Measurements from ENCODE around the gene SLC25A34. TPM values are rescaled to one million over a fixed set of nuclear protein-coding genes. Genes with fewer than 3 reads are reported as not detected.

Gene SLC25A34
- total RNA-seq (2021; ENCODE audit: unreplicated experiment) (0.59 TPM), Bru-seq, nascent RNA (percentile 36 among the genes with signal in this experiment), BruChase-seq, experiment 1, labeled RNA remaining after a 6-hour chase (percentile 54 among the genes with signal in this experiment), BruChase-seq, experiment 2, labeled RNA remaining after a 2-hour chase (percentile 37 among the genes with signal in this experiment)
- 0.32 and 0.38 TPM in 2 replicates for polyA plus RNA-seq (2012)
- long read RNA-seq: 0 reads

DNA sequence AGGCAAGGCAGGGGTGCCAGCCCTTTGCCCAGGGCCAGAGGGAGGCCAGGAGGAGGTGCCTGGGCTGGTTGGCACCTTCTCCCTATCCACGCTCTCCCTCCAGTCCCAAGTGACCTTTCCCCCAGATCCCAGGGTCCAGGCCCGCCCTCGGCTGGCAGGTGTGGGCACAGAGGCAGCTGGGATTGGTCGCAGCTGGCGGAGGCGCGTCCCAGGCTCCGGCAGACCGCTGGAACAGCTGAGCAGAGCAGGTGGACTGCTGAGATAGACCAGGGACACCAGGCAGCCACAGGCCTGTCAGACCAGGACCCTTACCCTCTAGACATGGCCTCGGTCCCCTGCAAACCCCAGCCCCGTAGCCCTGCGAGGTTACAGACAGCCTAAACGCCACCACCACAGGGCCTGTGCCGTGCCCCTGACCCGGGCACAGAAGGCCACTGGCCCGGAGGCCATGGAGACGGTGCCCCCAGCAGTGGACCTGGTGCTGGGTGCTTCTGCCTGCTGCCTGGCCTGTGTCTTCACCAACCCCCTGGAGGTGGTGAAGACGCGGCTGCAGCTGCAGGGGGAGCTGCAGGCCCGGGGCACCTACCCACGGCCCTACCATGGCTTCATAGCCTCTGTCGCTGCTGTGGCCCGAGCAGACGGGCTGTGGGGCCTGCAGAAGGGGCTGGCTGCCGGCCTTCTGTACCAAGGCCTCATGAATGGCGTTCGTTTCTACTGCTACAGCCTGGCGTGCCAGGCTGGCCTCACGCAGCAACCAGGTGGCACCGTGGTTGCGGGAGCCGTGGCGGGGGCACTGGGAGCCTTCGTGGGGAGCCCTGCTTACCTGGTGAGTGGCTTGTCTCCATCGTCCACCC is at the start of gene SLC25A34:
Gene SLC25A34 (plus strand): TSS at position 221 of the 854 bp plus-strand sequence. CDS start 228 bp downstream, at position 449.
- Histone ChIP-seq H3K9me3 (ENCODE audit: control insufficient read depth in 1 of 2, insufficient read depth in 1 of 2, low read depth in 1 of 2, low read length in 2 of 2) (no peaks in the 10 kb centered on the region), H3K79me2 (ENCODE audit: insufficient read depth, low read length) (no peaks in the 10 kb centered on the region), H2AFZ (ENCODE audit: low read depth, low read length, poor library complexity, severe bottlenecking) (no peak within 1 kb of the TSS), H4K20me1 (ENCODE audit: insufficient read depth) (no peaks in the 10 kb centered on the region), H3K4me2 (ENCODE audit: low read length) (no peak within 1 kb of the TSS), H3K27me3 (ENCODE audit: insufficient read depth, low read length) (no peaks in the 10 kb centered on the region), H3K27ac (ENCODE audit: low read depth, low read length) (no peak within 1 kb of the TSS), H3K9me2 (ENCODE audit: insufficient read depth) (no peaks in the 10 kb centered on the region), H3K9ac (ENCODE audit: low read length) (no peak within 1 kb of the TSS), H3K4me1 (ENCODE audit: control insufficient read depth in 1 of 2, insufficient read depth in 2 of 2, low read length in 2 of 2) (peaks cover 0 to 3% of the 10 kb centered on the region in 2 experiments; a peak in 1 of 4 replicates), H3K36me3 (ENCODE audit: control insufficient read depth in 1 of 2, insufficient read depth in 2 of 2, low read length in 2 of 2) (peaks cover 0 to 5% of the 10 kb centered on the region in 2 experiments; a peak in 1 of 4 replicates), H3K4me3 (replicated peaks in 1 of 2; ENCODE audit: low read depth in 1 of 2, low read length in 2 of 2) (no peak within 1 kb of the TSS)
- ATAC-seq: peak; percentile 44
- intact Hi-C loops (cut with micrococcal nuclease): no loop called here
- POLR2A ChIA-PET: no interaction called here
- no peak for DNase-seq (ENCODE audit: low read depth, low spot score)
- RAD21 ChIA-PET (ENCODE audit: low non-redundant PET in 1 of 2, low total read pairs in 2 of 2, uncharacterized antibody in 2 of 2, unreplicated experiment in 2 of 2): no interaction called here
- CTCF ChIA-PET: no interaction called here
- BruUV-seq (replicated peaks): no TSS peak
- TF ChIP-seq CEBPB (IDR thresholded peaks at IDR 0.05; ENCODE audit: low read depth): no peak
- TF ChIP-seq, protein P1, sequence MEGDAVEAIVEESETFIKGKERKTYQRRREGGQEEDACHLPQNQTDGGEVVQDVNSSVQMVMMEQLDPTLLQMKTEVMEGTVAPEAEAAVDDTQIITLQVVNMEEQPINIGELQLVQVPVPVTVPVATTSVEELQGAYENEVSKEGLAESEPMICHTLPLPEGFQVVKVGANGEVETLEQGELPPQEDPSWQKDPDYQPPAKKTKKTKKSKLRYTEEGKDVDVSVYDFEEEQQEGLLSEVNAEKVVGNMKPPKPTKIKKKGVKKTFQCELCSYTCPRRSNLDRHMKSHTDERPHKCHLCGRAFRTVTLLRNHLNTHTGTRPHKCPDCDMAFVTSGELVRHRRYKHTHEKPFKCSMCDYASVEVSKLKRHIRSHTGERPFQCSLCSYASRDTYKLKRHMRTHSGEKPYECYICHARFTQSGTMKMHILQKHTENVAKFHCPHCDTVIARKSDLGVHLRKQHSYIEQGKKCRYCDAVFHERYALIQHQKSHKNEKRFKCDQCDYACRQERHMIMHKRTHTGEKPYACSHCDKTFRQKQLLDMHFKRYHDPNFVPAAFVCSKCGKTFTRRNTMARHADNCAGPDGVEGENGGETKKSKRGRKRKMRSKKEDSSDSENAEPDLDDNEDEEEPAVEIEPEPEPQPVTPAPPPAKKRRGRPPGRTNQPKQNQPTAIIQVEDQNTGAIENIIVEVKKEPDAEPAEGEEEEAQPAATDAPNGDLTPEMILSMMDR (IDR thresholded peaks at IDR 0.05 in 2 of 3, conservative IDR thresholded peaks at IDR 0.05 in 1 of 3; ENCODE audit: borderline replicate concordance in 1 of 3, insufficient read depth in 1 of 3, low read depth in 2 of 3, low read length in 2 of 3): no peak
- TF ChIP-seq EGR1 (IDR thresholded peaks at IDR 0.05; ENCODE audit: low read depth): no peak
- no peak for TF ChIP-seq JUND (IDR thresholded peaks at IDR 0.05)
- no peak for TF ChIP-seq SIN3A (IDR thresholded peaks at IDR 0.05; ENCODE audit: low read depth)
- no peak for TF ChIP-seq POLR2AphosphoS5 (IDR thresholded peaks at IDR 0.05; ENCODE audit: low read depth, low read length)
- no peak for TF ChIP-seq RAD21 (IDR thresholded peaks at IDR 0.05; ENCODE audit: low read depth)
- TF ChIP-seq CBX3 (IDR thresholded peaks at IDR 0.05; ENCODE audit: low read depth): no peak
- TF ChIP-seq POLR2A (IDR thresholded peaks at IDR 0.05; ENCODE audit: borderline replicate concordance, extremely low read depth, insufficient read depth, insufficient read length): no peak
- TF ChIP-seq SRF (IDR thresholded peaks at IDR 0.05; ENCODE audit: low read depth): no peak
- TF ChIP-seq, protein P2, sequence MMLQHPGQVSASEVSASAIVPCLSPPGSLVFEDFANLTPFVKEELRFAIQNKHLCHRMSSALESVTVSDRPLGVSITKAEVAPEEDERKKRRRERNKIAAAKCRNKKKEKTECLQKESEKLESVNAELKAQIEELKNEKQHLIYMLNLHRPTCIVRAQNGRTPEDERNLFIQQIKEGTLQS (IDR thresholded peaks at IDR 0.05): no peak
- no peak for TF ChIP-seq ZNF274 (IDR thresholded peaks at IDR 0.05; ENCODE audit: low read depth, low read length)
- no peak for TF ChIP-seq ELF1 (IDR thresholded peaks at IDR 0.05; ENCODE audit: borderline replicate concordance, low read depth)
- TF ChIP-seq EZH2 (IDR thresholded peaks at IDR 0.05): no peak
- TF ChIP-seq ZFX (IDR thresholded peaks at IDR 0.05): no peak
- TF ChIP-seq, protein P3, sequence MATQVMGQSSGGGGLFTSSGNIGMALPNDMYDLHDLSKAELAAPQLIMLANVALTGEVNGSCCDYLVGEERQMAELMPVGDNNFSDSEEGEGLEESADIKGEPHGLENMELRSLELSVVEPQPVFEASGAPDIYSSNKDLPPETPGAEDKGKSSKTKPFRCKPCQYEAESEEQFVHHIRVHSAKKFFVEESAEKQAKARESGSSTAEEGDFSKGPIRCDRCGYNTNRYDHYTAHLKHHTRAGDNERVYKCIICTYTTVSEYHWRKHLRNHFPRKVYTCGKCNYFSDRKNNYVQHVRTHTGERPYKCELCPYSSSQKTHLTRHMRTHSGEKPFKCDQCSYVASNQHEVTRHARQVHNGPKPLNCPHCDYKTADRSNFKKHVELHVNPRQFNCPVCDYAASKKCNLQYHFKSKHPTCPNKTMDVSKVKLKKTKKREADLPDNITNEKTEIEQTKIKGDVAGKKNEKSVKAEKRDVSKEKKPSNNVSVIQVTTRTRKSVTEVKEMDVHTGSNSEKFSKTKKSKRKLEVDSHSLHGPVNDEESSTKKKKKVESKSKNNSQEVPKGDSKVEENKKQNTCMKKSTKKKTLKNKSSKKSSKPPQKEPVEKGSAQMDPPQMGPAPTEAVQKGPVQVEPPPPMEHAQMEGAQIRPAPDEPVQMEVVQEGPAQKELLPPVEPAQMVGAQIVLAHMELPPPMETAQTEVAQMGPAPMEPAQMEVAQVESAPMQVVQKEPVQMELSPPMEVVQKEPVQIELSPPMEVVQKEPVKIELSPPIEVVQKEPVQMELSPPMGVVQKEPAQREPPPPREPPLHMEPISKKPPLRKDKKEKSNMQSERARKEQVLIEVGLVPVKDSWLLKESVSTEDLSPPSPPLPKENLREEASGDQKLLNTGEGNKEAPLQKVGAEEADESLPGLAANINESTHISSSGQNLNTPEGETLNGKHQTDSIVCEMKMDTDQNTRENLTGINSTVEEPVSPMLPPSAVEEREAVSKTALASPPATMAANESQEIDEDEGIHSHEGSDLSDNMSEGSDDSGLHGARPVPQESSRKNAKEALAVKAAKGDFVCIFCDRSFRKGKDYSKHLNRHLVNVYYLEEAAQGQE (IDR thresholded peaks at IDR 0.05; ENCODE audit: low read depth): no peak
- no peak for TF ChIP-seq SP1 (IDR thresholded peaks at IDR 0.05; ENCODE audit: low read depth)
- no peak for TF ChIP-seq YY1 (IDR thresholded peaks at IDR 0.05; ENCODE audit: extremely low read depth, insufficient replicate concordance, low read depth, low read length)
- TF ChIP-seq EZH2phosphoT487 (IDR thresholded peaks at IDR 0.05; ENCODE audit: borderline replicate concordance): no peak

Data from HCT116 (cell line).